GM19238 (cell line): Measurements from ENCODE around the gene PNLIPRP2.

ENCODE experiments used
- DNase-seq: peaks from one replicate; pipeline ENCODE4 v3.0.0; 2011; ENCODE audit warnings: low spot score; ENCODE audit not compliant: insufficient read length

The PNLIPRP2 gene

DNA sequence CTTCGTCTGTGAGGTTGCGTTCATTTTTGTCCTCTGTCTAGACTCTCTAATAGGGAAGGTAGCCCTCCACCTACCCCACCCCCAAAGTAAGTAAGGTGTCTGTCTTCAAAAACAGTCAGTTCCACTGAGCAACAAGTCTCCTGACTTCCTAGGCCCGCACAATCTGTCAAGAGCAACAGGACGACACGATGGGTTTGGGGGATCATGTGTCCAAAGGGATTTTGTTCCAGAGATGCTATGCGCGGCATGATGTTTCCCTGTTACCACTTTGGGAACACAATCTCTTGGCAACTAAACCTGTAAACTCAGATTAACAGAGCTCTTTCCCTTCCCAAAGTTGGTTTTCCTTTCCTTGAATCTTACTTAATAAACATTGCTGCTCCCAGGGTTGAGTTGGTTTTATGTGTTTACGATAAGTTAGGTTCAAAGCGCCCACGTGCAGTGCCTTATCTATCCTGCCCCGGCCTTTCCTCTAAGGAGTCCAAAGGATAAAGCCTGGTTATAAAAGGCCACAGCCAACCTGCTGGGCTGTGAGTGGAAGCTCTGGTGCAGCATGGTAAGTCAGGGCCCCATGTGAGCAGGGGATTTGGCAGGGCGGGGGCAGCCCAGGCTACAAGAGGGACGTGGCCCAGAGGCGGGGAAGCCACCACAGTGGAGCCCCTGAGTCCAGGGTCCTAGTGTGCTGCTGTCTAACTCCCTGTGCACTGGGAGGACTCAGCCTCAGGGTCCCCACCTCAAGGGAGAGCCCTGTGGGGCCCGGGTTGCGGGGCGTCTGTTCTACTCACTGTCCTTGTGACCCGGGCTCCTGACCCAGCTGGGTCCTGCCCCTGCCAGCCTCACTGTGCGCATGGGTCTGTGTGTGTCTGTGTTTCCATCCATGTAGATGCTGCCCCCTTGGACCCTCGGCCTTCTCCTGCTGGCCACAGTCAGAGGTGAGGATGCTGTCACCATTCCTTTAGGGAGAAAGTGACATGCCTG is at the start of gene PNLIPRP2:
Gene PNLIPRP2, plus strand, starts transcription at position 531 of the 978 bp plus-strand sequence.
- no peak for DNase-seq

DNA sequence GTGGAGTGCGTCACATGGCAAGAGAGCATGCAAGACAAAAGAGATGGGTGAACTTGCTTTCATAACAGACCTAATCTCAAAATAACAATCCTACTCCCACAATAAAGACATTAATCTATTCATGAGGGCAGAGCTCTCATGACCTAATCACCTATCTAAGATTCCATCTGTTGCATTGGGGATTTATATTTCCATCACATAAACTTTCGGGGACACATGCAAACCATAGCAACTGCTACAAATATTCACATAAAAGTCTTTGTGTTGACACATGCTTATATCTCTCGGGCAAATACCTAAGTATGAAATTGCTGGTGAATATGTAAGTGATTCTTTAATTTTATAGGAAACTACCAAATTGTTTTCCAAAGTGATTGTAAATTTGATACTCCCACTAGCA is 46.0 kb upstream of the PNLIPRP2 start:
- no peak for DNase-seq

DNA sequence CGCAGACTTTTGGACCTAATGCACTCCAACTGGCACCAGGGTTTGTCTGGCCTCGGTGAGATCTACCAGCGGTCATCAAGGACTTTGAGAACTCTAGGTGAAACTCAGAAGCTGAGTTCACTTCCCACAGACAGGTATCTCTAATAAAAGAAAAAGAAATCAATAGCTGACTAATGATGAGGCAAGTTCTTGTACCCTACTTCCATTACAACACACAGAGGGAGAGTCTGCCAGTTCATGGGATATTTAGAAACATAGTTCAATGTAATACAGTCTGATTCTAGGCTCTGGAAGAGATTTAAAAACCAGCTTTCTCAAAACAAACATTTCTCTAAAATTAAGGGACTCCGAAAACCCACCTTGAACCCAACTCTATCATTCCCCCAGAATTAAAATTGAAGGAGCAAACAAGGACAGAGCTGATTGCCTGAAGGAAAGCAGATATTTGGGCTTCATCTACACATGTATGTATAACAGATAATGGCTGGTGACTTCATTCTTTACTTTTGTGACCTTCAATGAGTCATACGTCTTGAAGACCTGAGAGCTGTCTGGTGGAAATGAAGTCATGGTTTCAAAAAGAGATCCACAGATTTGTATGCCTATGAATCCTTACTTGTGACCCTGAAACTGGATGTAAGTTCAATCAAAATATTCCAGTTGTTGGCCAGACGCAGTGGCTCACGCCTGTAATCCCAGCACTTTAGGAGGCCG is 32.7 kb upstream of the PNLIPRP2 start:
- DNase-seq, result no peak

DNA sequence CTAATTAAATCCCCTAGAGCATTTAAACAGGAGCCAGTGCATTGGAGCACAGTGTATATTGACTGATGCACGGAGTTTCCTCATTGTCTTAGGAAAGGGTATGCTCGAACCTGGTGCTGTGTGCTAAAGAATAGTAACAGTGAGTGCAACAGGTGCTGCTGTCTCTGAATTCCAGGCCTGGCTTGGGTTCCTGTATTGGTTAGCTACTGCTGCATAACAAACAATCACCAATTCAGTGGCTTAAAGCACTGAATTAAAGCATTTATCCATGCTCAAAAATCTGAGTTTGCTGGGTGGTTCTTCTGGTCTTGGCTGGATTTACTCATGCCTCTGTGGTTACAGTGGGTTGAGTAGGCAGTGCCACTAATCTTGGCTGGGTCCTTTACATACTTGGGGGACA is 31.8 kb upstream of the PNLIPRP2 start:
- no peak for DNase-seq

DNA sequence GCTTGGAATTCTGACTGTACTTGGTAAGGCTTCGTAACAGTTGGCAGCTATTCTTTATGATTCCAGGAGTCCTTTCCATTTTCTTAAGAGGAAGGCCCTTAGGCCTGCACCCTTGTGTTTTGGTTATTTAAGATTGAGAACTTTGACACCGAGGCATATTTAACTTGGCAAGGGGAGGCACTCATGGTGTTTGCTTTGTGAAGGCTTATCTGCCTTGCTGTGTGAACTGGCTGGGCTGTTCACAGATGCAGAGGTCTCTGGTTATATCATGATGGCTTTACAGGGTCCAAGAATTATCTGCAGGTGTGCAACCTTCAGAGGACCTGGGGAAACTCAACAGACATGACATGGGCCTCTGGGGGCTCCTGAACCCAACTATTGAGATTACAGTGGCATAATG is 30.8 kb upstream of the PNLIPRP2 start:
- no peak for DNase-seq

DNA sequence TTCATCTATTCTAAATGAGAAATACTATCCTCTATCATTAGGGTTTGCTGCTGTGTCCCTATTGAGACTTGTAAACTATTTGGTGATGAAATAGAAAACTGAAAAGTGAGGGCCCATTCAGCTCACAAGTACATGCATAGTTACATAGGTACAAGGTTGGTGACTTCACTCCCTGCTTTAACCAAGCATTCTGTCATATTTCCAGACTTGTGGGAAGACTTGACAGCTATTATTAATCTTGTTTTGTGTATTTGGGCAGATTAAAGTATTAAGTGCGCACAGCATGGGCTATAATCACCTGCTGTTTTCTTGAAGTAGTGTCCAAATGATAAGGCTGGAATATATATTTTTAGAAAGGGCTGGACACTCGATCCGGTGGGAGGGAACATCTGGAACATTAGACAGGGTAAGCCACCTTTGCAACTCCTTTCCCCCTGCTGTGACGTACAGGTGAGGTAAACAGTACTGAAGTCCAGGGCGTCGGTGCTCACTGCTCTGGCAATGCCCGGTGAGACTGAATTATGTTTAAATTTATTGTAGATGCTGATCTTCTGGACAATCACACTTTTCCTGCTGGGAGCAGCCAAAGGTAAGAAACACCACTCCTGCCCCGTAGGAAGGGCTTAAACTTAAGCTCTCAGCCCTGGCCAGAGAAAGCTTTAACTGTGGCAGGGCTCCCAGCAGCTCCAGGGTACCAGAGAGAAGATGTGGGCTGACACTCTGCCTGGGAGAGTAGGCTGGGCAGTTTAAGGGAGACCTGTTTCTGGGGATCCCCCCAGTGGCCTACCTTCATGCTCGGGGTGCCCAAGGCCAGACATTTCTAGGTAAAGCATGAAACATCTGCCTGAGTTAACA is 29.9 kb upstream of the PNLIPRP2 start, which contains the start of gene PNLIPRP1:
Gene PNLIPRP1, plus strand, starts transcription at position 370 of the 855 bp plus-strand sequence. Its CDS starts 171 bp downstream, at position 541.
- no peak for DNase-seq

DNA sequence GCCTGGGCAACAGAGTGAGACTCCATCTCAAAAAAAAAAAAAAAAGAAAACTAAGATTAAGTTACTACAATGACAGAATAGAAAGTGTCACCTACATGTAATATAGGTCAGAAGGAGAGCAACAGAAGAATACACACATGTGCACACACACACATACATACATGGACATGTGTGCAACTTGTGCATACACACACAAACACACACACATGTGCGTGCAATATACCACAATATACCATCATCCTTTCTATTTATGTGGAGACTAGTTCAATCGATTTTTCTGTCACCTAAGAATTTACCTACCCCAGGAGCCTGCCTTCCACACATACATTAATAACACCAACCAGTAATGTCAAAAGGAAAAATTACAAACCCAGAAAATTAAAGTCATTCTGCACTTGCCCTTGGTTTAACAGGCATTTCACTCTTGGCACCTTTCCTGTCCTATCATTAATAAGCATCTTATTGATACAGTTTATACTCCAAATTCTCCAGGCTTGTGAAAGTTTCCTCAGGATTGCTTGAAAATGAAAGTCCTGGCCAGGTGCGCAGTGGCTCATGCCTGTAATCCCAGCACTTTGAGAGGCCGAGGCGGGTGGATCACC is 27.5 kb upstream of the PNLIPRP2 start:
- no peak for DNase-seq

DNA sequence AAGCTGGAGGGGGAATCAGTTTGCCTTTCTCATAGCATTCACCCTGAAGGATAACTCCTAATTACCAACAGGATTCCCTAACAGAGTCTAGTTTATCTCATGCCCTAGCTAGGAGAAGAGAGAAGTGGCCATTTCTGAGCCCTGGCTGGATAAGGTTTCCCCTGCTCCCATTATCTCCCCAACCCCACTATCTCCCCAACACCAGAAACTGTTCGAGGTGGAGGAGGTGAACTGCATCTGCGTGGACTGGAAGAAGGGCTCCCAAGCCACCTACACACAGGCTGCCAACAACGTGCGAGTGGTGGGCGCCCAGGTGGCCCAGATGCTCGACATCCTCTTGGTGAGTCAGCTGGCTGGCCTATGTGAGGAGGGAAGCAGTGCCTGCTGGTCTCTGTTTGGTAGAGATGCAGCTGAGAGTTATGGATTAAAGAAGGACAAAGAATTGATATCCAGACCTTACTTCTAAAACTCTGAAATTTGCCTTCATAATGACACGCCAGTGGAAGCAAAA is 26.2 kb upstream of the PNLIPRP2 start:
- no peak for DNase-seq

DNA sequence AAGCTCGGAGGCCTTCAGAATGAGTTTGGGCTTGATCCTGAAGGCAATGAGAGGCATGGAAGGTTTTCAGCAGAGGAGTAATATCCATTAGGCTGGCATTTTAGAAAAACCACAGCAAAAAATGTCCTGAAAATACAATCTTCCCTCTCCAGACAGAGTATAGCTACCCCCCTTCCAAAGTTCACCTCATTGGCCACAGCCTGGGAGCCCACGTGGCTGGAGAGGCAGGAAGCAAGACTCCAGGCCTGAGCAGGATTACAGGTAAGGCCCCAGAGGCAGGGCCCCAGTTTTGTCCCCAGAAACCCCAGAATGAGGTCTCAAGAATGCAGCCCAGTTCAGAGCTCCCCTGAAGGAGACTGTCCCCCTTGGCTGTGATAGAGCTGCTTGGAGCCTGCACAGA is 24.7 kb upstream of the PNLIPRP2 start:
- no peak for DNase-seq

DNA sequence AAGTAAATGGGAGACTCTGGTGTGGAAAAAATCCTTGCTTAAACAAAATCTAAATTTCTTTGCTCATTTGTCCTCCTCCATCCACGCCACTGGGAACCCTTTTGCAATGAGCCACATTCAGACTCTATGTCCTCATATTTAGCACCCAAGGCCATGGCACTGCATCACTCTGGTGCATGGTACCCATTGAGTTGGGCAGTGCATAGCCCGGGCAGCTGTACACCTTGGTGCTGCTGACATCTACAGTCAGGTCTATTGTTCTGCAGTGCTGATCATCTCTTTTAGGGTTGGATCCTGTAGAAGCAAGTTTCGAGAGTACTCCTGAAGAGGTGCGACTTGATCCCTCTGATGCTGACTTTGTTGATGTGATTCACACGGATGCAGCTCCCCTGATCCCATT is 23.2 kb upstream of the PNLIPRP2 start:
- no peak for DNase-seq

DNA sequence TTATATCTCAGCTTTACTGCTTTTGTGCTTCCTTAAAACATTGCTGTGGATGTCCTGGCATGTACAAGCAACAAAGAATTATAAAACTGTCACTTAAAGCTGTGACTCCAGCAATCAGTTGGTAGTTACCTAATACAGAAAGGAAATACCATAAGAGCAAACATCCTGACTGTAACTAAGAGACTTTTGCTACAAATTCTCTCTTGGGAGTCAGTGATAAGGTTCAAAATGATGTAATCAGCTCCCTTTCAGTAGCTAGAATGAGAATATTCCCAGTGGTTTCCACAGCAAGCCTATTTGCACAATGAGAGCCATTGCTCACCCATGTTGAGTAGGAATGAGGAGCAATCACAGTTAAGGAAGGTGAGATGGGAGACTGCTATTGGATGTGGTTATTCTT is 22.4 kb upstream of the PNLIPRP2 start:
- DNase-seq, result no peak

DNA sequence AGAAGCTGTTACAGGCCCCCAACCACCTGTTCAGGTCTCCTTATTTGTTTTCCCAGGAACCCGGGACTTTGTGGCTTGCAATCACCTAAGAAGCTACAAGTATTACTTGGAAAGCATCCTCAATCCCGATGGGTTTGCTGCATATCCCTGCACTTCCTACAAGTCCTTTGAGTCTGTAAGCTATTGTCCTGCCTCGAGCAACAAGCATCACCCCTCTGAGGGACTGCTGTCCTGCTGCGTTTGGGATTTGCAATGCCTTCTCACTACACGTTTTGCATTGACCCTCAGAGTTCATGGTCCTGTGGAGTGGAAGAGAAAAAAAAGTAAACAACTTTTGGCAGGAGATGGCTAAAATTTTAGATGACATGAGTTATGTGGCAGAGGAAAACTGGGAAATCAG is 20.8 kb upstream of the PNLIPRP2 start:
- DNase-seq, result no peak

DNA sequence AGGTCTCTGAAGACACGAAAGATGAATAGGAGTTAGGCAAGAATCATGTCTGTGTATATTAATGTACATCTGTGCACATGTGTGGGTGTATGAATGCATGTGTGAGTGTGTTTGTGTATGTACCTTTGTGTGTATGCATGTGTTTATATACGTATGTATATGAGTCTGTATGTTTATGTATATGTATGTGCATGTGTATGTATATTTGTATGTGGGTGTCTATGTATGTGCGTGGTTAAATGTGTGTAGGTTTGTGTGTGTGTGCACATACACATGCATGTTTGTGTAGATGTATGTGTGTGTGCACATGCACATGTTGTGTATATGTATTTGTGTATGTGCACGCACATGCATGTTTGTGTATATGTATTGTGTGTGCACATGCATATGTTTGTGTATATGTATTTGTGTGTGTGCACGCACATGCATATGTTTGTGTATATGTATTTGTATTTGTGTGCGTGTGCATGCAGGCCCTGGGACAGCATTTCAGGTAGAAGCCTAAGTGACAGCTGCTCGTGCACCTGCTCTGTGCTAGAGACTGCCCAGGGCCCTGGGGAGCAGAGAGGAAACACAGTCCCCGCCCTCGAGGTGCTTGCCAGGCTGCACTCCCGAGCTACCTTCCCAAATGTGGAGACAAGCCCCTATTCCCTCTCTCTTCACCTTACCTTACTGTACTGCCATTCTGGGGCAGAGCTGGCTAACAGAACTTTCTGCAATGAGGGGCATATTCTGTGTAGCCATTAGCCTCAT is 17.9 kb upstream of the PNLIPRP2 start:
- no peak for DNase-seq

DNA sequence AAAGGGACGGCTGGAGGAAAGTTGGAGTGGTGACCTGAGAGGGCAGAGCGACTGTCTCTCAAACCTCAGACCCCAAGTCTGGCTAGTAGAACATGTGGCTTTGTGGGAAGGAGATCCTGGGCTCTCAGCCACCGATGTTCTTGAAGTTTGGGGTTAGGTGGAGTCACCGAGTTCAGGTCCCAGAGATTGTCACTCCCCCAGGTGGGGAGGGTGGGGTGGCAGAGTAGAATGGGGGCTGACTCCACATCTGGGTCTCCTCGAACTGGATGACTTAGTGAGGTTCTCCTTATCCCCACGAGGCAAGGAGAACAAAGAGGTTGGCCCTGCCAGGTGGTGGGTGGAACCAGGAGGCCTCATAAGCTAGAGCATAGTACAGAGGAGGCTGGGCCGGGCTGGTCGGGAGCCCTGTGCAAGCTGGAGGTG is 14.7 kb upstream of the PNLIPRP2 start:
- no peak for DNase-seq

DNA sequence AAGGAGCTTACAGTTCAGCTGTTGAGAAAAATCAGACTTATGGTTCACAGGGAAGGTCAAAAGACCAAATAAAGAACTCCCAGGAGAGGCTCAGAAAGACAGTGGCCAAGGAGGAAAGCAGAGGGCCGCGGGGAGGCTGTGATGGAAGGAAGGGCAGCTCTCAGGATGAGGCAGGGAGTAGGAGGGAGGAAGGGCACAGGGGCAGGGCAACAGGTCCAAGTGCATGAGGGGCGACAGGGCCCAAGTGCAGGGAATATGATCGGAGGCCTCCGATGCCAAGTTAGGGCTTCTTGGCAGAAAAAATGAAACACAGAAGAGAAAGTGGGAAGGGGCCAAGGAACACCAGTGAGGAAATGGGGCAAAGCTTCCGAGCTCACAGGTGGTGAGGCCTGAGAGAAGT is 13.4 kb upstream of the PNLIPRP2 start:
- DNase-seq, result no peak

DNA sequence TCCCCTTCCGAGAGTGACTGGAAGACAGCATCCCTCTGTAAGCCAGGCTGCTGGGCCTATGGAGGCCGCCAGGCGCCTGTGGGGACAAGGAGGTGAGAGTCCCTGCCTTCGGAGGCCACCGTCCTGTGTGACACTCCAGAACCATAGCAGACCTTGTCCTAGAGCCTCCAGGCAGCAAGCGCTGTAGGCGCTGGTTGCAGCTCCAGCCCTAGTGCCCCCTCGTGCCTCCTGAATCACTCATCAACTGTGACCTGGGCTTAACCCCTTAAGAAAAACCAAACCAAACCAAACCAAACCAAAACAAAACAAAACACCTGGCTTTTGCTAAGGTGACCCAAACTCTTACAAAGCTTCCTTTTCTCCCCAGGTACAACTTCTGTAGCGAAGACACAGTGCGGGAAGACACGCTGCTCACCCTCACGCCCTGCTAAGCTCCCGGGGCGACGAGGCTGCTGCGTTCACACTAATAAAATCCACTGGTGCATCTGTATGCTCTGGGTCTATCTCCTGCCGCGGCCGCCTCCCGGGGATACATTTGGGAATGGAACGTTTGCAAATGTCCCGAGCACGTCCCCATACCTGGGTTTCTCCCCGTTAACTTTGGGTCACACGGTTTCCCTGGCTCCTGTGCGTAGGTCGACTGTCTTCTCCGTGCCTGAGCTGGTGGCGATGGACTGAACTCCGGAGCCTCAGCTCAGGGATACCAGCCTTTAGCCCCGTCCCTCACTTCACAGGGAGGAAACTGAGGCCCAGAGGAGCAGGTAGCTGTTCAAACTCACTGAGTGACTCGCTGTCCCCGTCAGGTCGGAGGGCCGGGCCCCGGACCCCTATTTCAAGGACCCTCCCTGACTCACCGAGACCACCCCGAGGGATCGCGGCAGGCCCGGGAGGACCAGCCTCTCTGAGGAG is 11.8 kb upstream of the PNLIPRP2 start:
- DNase-seq, result no peak

DNA sequence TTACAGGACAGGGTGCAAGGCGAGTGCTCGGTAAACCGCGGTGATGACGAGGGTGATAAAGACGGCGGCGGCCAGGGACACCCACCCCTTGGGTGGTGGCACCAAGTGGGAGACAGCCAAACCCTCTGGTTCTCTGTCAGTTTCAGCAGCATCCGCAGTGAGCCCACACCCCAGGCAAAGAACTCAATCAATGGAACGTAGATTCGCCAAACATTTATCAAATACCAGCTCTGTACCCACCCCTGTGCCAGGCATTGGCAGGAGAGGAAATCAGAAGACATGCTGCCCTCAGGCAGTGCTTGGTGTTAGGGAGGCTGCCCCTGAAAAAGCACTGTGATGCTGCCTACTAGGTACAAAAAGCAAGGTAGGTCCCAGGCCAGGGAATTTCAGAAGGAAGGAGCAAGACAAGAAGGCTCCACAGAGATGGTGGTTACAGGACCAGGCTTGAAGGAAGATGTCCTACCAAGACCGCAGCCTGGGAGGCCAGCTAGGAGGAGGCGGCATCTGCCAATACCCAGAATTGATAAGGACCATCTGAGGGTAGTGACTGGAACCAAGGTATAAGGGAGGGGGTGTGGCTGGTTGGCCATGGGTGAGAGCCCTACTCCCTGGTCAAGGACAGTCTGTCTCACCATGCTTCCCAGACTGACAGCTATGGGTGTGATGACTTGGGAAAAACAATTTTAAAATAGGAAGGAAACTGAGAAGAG is 10.2 kb upstream of the PNLIPRP2 start:
- no peak for DNase-seq

DNA sequence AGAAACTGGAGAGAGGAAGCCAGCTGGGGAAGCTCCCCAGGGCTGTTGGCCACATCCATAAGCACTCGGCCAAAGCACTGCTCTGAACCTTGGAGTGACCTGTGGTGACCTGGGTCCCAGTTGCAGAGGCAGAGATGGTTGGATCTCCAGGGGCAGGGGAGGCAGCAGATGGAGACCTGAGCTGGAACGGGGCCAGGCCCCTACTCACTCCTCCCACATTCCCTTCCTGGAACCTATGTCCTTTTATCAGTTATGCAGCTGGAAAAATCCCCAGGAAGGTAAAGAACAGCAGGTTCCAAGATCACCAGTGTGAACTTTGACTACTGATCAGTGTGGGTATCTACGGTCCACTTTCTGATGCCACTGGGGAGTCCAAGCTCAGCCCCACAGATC is 9.6 kb upstream of the PNLIPRP2 start:
- DNase-seq, result no peak
